ENCODE measurements around the gene DNAJC17. TPM values are rescaled to one million over a fixed set of nuclear protein-coding genes. Genes with fewer than 3 reads are reported as not detected.

The DNAJC17 gene
- total RNA-seq, 1 donor from 2014 or later = 14.0 TPM

GRCh38 chr15:40716165-40716564 is 91.1 kb downstream of the DNAJC17 start:
- DNase-seq (ENCODE audit: extremely low spot score in 2 of 2) = no peak
- Histone ChIP-seq H3K4me3 (no peak overlapping the region), H3K9me3 (no peaks in the 10 kb centered on the region), H3K36me3 (no peaks in the 10 kb centered on the region), H3K27ac (no peak overlapping the region), H3K4me1 (no peaks in the 10 kb centered on the region), H3K27me3 (no peaks in the 10 kb centered on the region)
- no peak for TF ChIP-seq CTCF (IDR thresholded peaks at IDR 0.05)
- TF ChIP-seq POLR2A (IDR thresholded peaks at IDR 0.05) = no peak
- no peak for TF ChIP-seq POLR2AphosphoS5 (IDR thresholded peaks at IDR 0.05; ENCODE audit: insufficient read depth in 1 of 2, low read depth in 1 of 2)
- intact Hi-C loops (cut with DNase I) = no loop called here

Small RNA genes lying within 50 kb of the gene (small RNA-seq; reads per million reads assigned to genes)
- not detected for gene SUMO2P15

Other genes starting within 250 kb of the DNAJC17 start
- 20.6 TPM for gene CCDC32, start 242.4 kb downstream of the DNAJC17 start, total RNA-seq
- 12.8 TPM for gene RPUSD2, start 238.2 kb downstream of the DNAJC17 start, total RNA-seq
- 3.4 TPM for gene KNL1, start 213.2 kb downstream of the DNAJC17 start, total RNA-seq
- gene RAD51, start 112.3 kb downstream of the DNAJC17 start, total RNA-seq = 4.2 TPM
- 19.6 TPM for gene RMDN3, start 52.2 kb downstream of the DNAJC17 start, total RNA-seq
- 69.7 TPM for gene GCHFR, start 43.4 kb downstream of the DNAJC17 start, total RNA-seq
- gene C15orf62, start 37.5 kb downstream of the DNAJC17 start, total RNA-seq = 2.9 TPM
- gene ZFYVE19, start 384 bp downstream of the DNAJC17 start, total RNA-seq = 34.4 TPM
- not detected for gene PPP1R14D, start 21.2 kb upstream of the DNAJC17 start, total RNA-seq
- 80.3 TPM for gene SPINT1, start 36.6 kb upstream of the DNAJC17 start, total RNA-seq
- gene RHOV, start 66.8 kb upstream of the DNAJC17 start, total RNA-seq = 32.9 TPM
- 21.4 TPM for gene VPS18, start 87.0 kb upstream of the DNAJC17 start, total RNA-seq
- gene DLL4, start 121.9 kb upstream of the DNAJC17 start, total RNA-seq = 20.9 TPM
- 25.3 TPM for gene CHAC1, start 146.0 kb upstream of the DNAJC17 start, total RNA-seq